Activated CD4-positive, CD25-positive, alpha-beta regulatory T cell (primary cell): Measurements from ENCODE around the gene COL28A1.
"Not testable (repeated sequence)": the region's sequence is repeated elsewhere in the genome, so short reads cannot be mapped to it uniquely, and the experiment has no call there.

ENCODE experiments used
- DNase-seq, 4 experiments: peaks; one replicate each; lab custom pipeline; 2025; lab: John Stamatoyannopoulos, UW

Gene COL28A1

DNA sequence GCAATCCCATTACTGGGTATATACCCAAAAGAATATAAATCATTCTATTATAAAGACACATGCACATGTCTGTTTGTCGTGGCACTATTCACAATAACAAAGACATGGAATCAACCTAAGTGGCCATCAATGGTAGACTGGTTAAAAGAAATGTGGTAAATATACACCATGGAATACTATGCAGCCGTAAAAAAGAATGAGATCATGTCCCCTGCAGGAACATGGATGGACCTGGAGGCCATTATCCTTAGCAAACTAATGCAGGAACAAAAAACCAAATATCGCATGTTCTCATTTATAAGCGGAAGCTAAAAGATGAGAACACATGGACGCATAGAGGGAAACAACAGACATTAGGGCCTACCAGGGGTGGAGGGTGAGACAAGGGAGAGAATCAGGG lies 25.9 kb upstream of the COL28A1 start:
- not testable (repeated sequence) for DNase-seq

- DNase-seq, result no peak
Observed at GRCh38 chr7:7557252-7557651, 21.6 kb upstream of the COL28A1 start.

GRCh38 chr7:7556852-7557251 lies 21.2 kb upstream of the COL28A1 start:
- DNase-seq, result no peak

DNA sequence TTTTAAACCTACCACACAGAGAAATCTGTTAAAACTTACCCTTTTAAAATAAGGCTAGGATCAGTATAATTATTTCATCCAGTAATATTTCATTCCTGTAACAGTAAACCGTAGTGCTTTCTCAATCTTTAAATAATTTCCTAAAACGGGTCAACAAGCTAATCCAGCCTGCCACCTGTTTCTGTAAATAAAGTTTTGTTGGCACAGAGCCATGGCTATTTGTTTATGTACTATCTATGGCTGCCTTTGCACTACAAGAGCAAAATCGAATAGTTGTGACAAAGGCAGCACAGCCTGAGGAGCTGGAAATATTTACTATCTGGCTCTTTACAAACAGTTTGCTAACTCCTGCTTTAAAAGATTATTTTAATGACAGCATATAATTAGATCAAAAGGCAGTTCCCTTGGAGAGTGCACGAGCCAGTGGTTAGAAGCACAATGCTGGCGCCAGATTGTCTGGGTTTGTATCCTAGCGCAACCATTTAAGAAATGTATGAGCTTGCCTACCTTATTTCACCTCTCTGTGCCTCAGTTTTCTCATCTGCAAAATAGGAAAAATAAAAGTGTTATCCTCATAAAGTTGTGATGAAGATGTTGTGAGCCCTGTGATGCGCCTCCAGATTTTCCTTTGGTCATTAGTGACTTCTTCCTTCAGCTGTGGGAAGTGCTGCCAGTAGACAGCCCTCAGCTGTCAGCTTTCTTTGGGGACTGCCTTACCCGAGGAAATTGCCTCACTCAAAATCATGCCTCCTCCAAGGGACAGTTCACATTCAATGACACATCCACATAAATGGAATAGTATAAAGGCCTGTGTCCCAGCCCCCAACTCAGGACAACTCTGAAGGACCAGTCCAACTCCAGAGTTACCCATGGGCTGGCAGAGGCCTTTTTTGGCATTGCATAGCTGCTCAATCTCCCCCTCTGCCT lies 19.2 kb upstream of the COL28A1 start:
- DNase-seq, result no peak

DNA sequence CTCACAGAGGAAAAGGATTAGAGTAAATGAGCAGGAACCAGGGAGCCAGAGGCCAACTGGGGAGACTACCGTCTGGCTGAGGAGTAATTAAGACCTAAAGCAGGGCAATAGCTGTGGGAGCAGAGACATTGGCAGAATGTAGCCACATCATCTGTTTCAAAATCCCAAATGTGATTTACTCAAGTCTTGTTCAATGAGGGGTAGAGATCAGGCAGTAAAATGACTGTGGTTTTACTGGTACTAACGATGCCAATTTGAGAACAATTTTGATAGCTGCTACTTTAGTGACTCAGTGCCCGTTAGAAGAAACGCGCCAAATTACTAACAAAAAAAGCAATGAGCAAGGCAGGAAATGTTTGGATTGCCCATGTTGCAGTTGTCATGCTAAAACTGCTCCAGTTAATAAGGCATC lies 18.4 kb upstream of the COL28A1 start:
- no peak for DNase-seq

DNA sequence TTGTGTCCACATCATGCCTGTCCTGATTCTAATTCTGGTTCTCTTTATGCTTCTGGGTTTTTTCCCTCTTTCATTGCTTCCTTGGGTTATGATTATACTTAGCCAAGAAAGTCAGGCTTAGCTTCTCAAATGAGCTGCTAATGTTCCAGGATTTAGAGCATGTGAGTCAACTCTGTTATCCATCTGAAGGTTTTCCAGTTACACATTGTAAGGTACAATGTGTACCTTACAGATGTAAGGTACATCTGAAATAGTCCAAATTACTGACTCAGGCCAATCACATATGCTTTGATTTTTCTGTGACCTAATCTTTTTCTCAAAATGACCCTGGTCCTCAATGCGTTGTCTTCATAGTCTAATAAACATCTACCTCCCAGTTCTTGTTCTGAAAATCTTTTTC lies 17.7 kb upstream of the COL28A1 start:
- no peak for DNase-seq

- DNase-seq, result no peak
Observed at GRCh38 chr7:7552199-7552598, 16.5 kb upstream of the COL28A1 start.

DNA sequence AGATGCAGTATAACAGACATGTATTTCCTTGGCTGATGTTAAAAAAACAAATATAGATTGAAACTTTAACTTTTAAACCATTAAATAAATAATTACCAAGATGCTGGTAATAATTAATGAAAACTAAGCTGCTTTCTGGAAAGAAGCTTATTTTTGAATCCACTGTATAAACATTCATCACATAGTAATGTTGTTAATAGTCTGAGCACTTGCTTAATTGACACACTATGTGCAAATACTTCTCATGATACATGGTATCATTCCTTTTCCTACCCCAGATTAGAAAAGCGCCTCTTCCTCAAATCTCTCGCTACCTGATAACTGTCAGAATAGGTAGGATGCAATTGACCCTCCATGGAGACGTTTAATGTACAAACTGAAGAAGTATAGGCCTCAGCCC lies 15.0 kb upstream of the COL28A1 start:
- DNase-seq, result no peak

DNA sequence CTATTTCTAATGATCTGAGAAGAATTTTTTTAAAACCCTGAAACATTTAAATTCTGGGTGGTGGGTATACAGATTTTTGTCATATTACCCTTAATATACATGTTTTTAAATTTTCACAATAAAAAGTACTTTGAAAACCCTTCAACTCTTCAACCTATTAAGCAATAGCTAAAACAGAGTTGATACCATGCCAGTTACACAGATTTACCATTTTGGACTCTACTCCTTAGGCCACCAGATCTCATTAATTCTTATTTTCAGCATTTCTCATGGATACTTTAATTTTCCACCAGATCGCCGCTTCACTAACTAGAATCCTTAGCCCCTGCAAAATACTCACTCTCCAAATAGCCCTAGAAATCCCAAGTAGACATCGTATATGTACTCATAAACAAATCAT lies 12.7 kb upstream of the COL28A1 start:
- DNase-seq, result no peak

DNA sequence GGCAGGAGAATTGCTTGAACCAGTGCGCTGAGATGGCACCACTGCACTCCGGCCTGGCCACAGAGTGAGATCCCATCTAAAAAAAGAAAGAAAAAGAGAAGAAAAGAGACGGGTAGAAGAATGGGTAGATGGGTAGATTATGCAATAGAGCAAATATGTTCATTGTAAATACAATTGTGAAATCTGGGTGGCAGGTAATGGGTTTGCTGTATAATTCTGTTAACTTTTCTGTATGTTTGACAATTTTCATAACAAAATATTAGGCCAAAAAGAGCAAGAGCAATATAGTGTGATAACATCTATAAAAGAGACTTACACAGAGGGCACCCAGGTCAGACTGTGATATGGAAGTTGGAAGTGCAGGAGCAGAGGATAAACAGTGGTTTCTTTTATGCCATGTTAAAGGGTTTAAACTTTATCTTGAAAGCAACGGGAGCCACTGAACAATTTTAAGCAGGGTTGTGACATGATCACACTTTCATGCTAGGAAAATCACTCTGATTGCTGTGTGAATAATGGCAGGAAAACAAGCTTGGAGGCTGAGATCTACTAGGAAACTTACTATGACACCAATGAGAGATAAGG lies 6.7 kb upstream of the COL28A1 start:
- DNase-seq, result no peak

DNA sequence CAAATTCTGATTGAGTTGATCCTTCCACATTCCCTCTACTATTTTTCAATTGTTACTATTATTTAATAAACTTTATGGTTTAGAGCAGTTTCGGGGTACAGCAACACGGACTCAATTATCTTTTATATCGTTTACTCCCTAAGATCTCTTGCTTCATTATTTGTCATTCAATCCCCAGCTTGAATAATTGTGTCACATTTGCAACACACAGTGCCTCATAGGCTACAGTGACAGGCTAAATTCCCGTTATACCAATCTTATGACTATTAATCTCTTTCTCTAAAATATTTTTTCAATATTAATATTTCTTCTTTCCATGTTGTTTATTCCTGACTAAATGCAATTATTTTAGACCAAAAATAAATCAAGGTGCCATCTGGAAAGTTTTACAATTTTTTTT lies 4.0 kb upstream of the COL28A1 start:
- no peak for DNase-seq

DNA sequence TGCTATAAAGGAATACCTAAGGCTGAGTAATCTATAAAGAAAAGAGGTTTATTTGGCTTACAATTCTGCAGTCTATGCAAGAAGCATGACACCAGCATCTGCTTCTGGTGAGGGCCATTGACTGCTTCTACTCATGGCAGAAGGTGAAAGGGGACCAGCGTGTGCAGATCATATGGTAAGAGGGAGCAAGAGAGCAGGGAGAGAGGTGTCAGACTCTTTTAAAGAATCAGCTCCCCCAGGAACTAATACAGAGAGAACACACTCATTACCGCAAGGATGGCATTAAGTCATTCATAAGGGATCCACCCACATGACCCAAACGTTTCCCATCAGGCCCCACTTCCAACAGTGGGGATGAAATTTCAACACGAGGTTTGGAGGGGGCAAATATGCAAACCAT lies 3.5 kb upstream of the COL28A1 start:
- no peak for DNase-seq

GRCh38 chr7:7537711-7538110 lies 2.0 kb upstream of the COL28A1 start:
- DNase-seq, result no peak

- DNase-seq, result no peak
Observed at GRCh38 chr7:7536396-7537019, 835 bp upstream of the COL28A1 start.

DNA sequence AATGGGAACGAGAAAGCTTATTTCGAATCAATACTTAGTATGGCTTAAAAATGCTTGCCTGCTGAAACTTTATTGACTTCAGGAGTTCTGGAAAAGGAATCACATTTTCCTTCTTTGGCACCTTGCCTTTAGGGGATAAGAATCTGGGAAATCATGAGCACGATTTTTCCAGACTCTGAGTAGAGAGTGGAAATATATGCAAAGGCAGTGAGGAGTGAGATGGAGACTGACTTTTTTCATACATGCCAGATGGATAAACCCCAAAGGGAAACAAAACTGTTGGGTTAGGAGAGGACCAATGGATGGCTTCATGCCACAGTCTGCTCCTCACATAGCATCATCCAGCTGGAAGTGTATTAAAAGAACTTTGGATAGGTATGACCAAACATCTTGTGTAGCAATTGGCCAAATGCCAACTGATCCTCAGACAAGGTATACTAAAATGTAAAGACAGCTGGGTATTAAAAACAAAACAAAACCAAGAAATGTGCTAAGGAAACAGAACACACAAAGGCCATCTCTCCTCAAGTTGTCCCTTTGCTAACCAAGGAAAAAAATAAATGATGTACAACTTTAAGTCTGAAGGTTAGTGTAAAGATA lies 1.7 kb downstream of the COL28A1 start:
- no peak for DNase-seq

- no peak for DNase-seq
Observed at GRCh38 chr7:7529328-7529727, 6.3 kb downstream of the COL28A1 start.

GRCh38 chr7:7527047-7527446 lies 8.6 kb downstream of the COL28A1 start:
- no peak for DNase-seq

DNA sequence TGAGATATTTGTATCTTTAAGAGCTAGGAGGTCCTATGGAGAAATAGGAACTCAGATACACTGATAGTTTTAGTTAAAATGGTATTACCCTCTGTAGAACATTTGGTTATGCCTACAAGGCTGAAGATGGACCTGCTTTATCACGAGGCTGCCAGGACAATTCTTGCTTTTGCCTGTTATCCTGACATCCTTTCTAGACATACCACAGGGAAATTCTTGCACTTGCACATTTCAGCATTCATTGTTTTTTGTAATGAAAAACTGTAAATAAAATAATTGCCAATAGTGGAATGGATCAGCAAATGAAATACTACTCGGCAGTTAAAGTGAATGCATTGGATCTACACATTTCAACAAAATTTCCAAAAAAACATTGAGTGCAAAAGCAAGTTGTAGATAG lies 9.7 kb downstream of the COL28A1 start:
- no peak for DNase-seq

DNA sequence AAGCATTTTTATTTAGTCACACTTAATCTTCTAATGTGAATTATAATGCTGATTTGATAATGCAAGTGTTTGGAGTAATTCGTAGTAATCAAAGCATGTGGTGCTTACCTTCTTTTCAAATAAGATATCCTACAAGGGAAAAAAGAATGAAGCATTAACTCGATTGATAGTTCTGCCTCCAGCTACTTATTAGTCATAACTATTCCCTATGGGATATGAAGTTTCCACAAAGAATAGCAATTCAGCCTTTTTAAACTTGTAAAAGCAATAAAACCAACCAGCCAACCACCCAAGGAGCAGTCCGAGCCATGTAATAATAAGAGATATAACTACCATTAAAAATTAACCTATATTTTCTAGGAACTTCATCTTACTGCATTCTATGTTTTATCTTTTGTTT lies 11.6 kb downstream of the COL28A1 start:
- DNase-seq, result no peak

GRCh38 chr7:7522421-7522820 lies 13.3 kb downstream of the COL28A1 start:
- no peak for DNase-seq

- no peak for DNase-seq
Observed at GRCh38 chr7:7521259-7521658, 14.4 kb downstream of the COL28A1 start.

DNA sequence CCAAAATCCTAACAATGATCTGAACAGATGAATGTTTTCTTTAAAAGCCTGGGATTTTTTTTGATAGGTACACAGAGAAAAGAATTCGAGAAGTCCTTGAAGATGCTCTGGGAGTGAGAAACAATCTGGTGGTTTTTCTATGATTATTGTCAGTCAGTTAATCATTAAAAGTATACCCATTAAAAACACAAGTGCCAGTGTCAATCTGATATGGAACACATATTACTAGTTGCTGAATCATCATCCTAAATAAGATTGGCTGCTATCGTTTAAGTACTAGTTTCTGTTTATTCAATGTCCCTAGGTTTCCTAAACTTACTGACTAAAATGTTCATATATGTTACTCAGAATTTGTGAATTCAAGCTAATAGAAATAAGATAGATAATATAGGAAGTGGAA lies 16.1 kb downstream of the COL28A1 start:
- DNase-seq, result no peak

DNA sequence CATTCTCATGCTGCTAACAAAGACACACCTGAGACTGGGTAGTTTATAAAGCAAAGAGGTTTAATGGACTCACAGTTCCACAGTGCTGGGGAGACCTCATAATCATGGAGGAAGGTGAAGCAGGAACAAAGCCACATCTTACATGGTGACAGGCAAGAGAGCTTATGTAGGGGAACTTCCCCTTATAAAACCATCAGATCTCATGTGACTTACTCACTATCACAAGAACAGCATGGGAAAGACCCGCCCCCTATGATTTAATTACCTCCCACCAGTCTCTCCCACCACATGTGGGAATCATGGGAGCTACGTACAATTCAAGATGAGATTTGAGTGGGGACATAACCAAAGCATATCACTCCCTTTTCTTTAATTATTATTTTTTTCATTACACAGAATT lies 16.6 kb downstream of the COL28A1 start:
- no peak for DNase-seq
